Measurements from ENCODE around the gene GRM8. TPM values are rescaled to one million over a fixed set of nuclear protein-coding genes. Genes with fewer than 3 reads are reported as not detected.

The GRM8 gene
- total and polyA plus RNA-seq, 10 of the 15 experiments (the other 5 are each of a cell fraction or from before 2014, with no cell fraction given) = 0.33 to 7.1 (median 0.45) TPM; not detected in 2

GRCh38 chr7:126569402-126569801 lies 683.3 kb downstream of the GRM8 start:
- no TSS peak for BruUV-seq (replicated peaks)
- peak; percentile 66 for ATAC-seq
- in situ Hi-C loops (cut with MboI) (no loop called here), intact Hi-C loops (cut with micrococcal nuclease; ENCODE audit: unreplicated experiment) (no loop called here)
- DNase-seq (ENCODE audit: low read depth, low spot score) = peak; percentile 23
- H3K9ac ChIP-seq (ENCODE audit: control insufficient read depth, insufficient read depth, low read length) = no peak overlapping the region
- H3K4me1 ChIP-seq (ENCODE audit: control insufficient read depth, insufficient read depth, low read length) = peaks cover 11% of the 10 kb centered on the region
- FAIRE-seq = no peak
- H2AFZ ChIP-seq (ENCODE audit: control insufficient read depth, low read depth, low read length) = peak overlapping the region; percentile 67
- H3K79me2 ChIP-seq (ENCODE audit: control insufficient read depth, insufficient read depth, low read length) = no peaks in the 10 kb centered on the region
- no peaks in the 10 kb centered on the region for H3K27me3 ChIP-seq (replicated peaks in 1 of 2; ENCODE audit: control insufficient read depth in 2 of 2, insufficient read depth in 2 of 2, low read length in 1 of 2)
- RAD21 ChIA-PET (ENCODE audit: unreplicated experiment) = interaction anchor here (0.7 to 3.6 kb wide), 7 partner anchors 11 to 149 kb away, joined by 3 to 13 read pairs (median 5); no protein-coding TSS in a partner anchor
- WGBS (ENCODE audit: insufficient coverage, insufficient replicate concordance, low lambda C conversion rate, missing lambda C conversion rate) = 0% methylated on average over 3 of the region's 3 CpGs
- H3K4me2 ChIP-seq (ENCODE audit: control insufficient read depth, insufficient read depth) = peak overlapping the region; percentile 38
- CTCF ChIA-PET = interaction anchor here (0.6 to 0.8 kb wide), 3 partner anchors 9 to 210 kb away, joined by 3 to 4 read pairs (median 3); no protein-coding TSS in a partner anchor
- H3K4me3 ChIP-seq = no peak overlapping the region
- H4K20me1 ChIP-seq (ENCODE audit: control insufficient read depth, insufficient read depth) = no peaks in the 10 kb centered on the region
- POLR2A ChIA-PET = interaction anchor here (1.3 to 1.5 kb wide), 2 partner anchors 121 to 132 kb away, joined by 3 read pairs; no protein-coding TSS in a partner anchor
- no peak overlapping the region; the same call in 1 of the 2 replicates for H3K27ac ChIP-seq (ENCODE audit: control insufficient read depth, insufficient read depth)
- H3K9me3 ChIP-seq (replicated peaks; ENCODE audit: control insufficient read depth, insufficient read depth, low read length) = no peaks in the 10 kb centered on the region
- no peaks in the 10 kb centered on the region for H3K36me3 ChIP-seq (ENCODE audit: control insufficient read depth in 2 of 2, insufficient read depth in 2 of 2, low read length in 1 of 2)
- SMC1A ChIA-PET (ENCODE audit: uncharacterized antibody, unreplicated experiment) = interaction anchor here (0.6 to 4.7 kb wide), 5 partner anchors 11 to 89 kb away, joined by 3 to 25 read pairs (median 18); no protein-coding TSS in a partner anchor
- TF ChIP-seq DPF2 (IDR thresholded peaks at IDR 0.05) = 0 out of 2 replicates have a peak, but pooled peaks have one; percentile 15
- no peak for TF ChIP-seq TCF12 (IDR thresholded peaks at IDR 0.05; ENCODE audit: low read depth, low read length)
- peak; percentile 45 to 50; a peak in 2 of 4 replicates for TF ChIP-seq IKZF2 (IDR thresholded peaks at IDR 0.05)
- TF ChIP-seq ATF2 (IDR thresholded peaks at IDR 0.05; ENCODE audit: low read length) = peak; percentile 25; the same call in 1 of the 2 replicates
- no peak for TF ChIP-seq CUX1 (IDR thresholded peaks at IDR 0.05; ENCODE audit: insufficient replicate concordance, low read depth, low read length)
- no peak for TF ChIP-seq FOS (IDR thresholded peaks at IDR 0.05; ENCODE audit: borderline replicate concordance, extremely low read depth, insufficient read length)
- TF ChIP-seq IRF4 (IDR thresholded peaks at IDR 0.05; ENCODE audit: low read depth, low read length) = no peak
- TF ChIP-seq IKZF1 (conservative IDR thresholded peaks at IDR 0.05) = peak; percentile 47
- TF ChIP-seq ZNF384 (IDR thresholded peaks at IDR 0.05; ENCODE audit: borderline replicate concordance, low read depth, low read length) = no peak
- TF ChIP-seq SIN3A (IDR thresholded peaks at IDR 0.05; ENCODE audit: low read depth, low read length) = no peak
- TF ChIP-seq BRCA1 (IDR thresholded peaks at IDR 0.05; ENCODE audit: low read depth, low read length) = no peak
- no peak for TF ChIP-seq SRF (IDR thresholded peaks at IDR 0.05; ENCODE audit: low read depth in 2 of 2, low read length in 2 of 2)
- TF ChIP-seq PRDM15 (CRISPR knock-in tag; IDR thresholded peaks at IDR 0.05) = no peak
- TF ChIP-seq JUNB (IDR thresholded peaks at IDR 0.05) = no peak

Data from GM12878 (cell line).